Testis (tissue), 3 donors: Measurements from ENCODE around the gene PDXDC1. TPM values are rescaled to one million over a fixed set of nuclear protein-coding genes. Genes with fewer than 3 reads are reported as not detected.
"Not testable (repeated sequence)": the region's sequence is repeated elsewhere in the genome, so short reads cannot be mapped to it uniquely, and the experiment has no call there.

Experiments
- DNase-seq: peaks from one replicate; pipeline ENCODE4 v3.0.0-alpha.2; 2019
- H3K27ac ChIP-seq, 2 donors: fragments of 200-600 bp; sonication (generic); one replicate each; pipeline ENCODE4 v1.5.1; 2019
- H3K27me3 ChIP-seq: fragments of 200-600 bp; sonication (generic); one replicate; pipeline ENCODE4 v1.5.1; 2019
- H3K36me3 ChIP-seq: fragments of 200-600 bp; sonication (generic); one replicate; pipeline ENCODE4 v1.5.1; 2017; ENCODE audit warnings: low read depth; ENCODE audit errors: missing control alignments
- H3K4me1 ChIP-seq: fragments of 200-600 bp; sonication (generic); one replicate; pipeline ENCODE4 v1.5.1; 2019
- H3K4me3 ChIP-seq, 2 donors: fragments of 200-600 bp; sonication (generic); one replicate each; pipeline ENCODE4 v1.5.1; 2017 to 2019
- H3K9me3 ChIP-seq: fragments of 200-600 bp; sonication (generic); one replicate; pipeline ENCODE4 v1.5.1; 2017
- CTCF ChIP-seq, 3 experiments: fragments of 450-650 bp in 2 of 3; fragments of 200-600 bp in 1 of 3; sonication (generic) in 1 of 3; IDR thresholded peaks; one replicate each; pipeline ENCODE4 v1.5.1; 2016 to 2019; ENCODE audit warnings: antibody characterized with exemption in 3 of 3, mild to moderate bottlenecking in 2 of 3, moderate library complexity in 1 of 3
- WGBS, 2 donors: methylation state at CpG; one replicate each; pipeline ENCODE4 v1.1.5; 2018; 5-methylcytosine and 5-hydroxymethylcytosine counted together
- intact Hi-C: fragments of 100-400 bp; cut with DNase I; formaldehyde crosslinking; loops from one replicate; pipeline ENCODE4 v1.15.1; 2023; ENCODE audit warnings: low total_unique reads
- polyA plus RNA-seq: library from polyadenylated mRNA; stranded (reverse); fragments of 350-450 nt; fragmentation: Illumina TruSeq; extraction: RNeasy Lipid Tissue Mini Kit (QIAGEN cat#74804); gene quantifications from one replicate; pipeline ENCODE4 v1.2.3, GENCODE V29; 2014; ENCODE audit warnings: low read depth, low replicate concordance; ENCODE audit not compliant: insufficient read depth
- total RNA-seq, 2 donors: library from RNA; depleted of rRNA; stranded (reverse); fragments of >200 nt; gene quantifications; one replicate each; pipeline ENCODE4 v1.2.3, GENCODE V29; 2016

Gene PDXDC1
- total and polyA plus RNA-seq, 3 donors from 2014 or later = 171 to 257 (median 247) TPM

DNA sequence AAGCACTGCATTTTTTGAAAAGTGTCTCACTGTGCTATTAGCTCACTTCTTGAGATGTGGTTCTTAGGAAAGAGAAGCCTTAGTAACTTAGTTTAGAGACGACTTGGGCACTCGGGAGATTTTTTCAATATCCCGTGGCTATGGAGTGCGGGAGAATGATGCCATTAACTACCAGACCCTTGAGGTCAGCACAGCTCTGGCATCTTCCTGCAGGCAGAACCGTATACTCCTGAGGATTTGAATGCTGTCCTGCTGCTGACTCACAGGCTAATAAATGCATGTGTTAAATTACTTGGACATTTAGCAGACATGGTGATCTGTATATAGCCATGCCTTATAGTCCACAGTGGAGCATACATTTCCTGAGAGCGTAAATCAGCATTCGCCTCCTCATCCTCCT is 46.6 kb downstream of the PDXDC1 start:
- H3K36me3 ChIP-seq, H3K4me3 ChIP-seq, H3K9me3 ChIP-seq, H3K27ac ChIP-seq, intact Hi-C loops, DNase-seq, H3K27me3 ChIP-seq: not testable (repeated sequence)
- 83 to 87% methylated on average over 7 of the region's 7 CpGs for WGBS, 2 donors
- H3K4me1 ChIP-seq = peaks cover 21% of the 10 kb centered on the region

- H3K4me1 ChIP-seq = peaks cover 14% of the 10 kb centered on the region
- H3K36me3 ChIP-seq, intact Hi-C loops, H3K27me3 ChIP-seq, H3K9me3 ChIP-seq, H3K4me3 ChIP-seq, H3K27ac ChIP-seq: not testable (repeated sequence)
- DNase-seq = peak; percentile 50
- 45 to 67% methylated on average over 4 of the region's 4 CpGs for WGBS, 2 donors
- TF ChIP-seq CTCF (IDR thresholded peaks at IDR 0.05) = peak in 2 of 3 experiments; percentile 38 to 40
Measured at GRCh38 chr16:15022194-15022593, 47.4 kb downstream of the PDXDC1 start.

GRCh38 chr16:15023381-15024077 is 48.7 kb downstream of the PDXDC1 start:
- H3K36me3 ChIP-seq, H3K9me3 ChIP-seq, H3K27ac ChIP-seq, H3K27me3 ChIP-seq, DNase-seq, H3K4me3 ChIP-seq, intact Hi-C loops: not testable (repeated sequence)
- WGBS, 2 donors = 83 to 87% methylated on average over 13 of the region's 13 CpGs
- H3K4me1 ChIP-seq = peaks cover 16% of the 10 kb centered on the region

DNA sequence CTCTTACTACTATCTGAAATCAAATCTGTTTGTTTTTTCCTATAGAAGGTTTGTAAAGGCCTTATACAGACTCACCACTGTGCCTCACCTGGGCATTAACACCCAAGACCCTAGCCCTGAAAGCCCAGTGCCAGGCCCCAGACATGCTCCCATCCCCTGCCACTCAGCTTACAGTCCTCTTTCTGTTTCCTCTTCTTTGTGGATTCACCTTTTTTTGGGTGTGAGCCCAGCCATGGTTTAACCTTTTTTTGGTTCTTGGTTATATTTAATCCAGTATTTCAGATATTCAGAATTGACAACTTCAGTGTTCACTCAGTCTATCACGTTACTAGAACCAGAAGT is 50.0 kb downstream of the PDXDC1 start:
- not testable (repeated sequence) for DNase-seq, H3K36me3 ChIP-seq

DNA sequence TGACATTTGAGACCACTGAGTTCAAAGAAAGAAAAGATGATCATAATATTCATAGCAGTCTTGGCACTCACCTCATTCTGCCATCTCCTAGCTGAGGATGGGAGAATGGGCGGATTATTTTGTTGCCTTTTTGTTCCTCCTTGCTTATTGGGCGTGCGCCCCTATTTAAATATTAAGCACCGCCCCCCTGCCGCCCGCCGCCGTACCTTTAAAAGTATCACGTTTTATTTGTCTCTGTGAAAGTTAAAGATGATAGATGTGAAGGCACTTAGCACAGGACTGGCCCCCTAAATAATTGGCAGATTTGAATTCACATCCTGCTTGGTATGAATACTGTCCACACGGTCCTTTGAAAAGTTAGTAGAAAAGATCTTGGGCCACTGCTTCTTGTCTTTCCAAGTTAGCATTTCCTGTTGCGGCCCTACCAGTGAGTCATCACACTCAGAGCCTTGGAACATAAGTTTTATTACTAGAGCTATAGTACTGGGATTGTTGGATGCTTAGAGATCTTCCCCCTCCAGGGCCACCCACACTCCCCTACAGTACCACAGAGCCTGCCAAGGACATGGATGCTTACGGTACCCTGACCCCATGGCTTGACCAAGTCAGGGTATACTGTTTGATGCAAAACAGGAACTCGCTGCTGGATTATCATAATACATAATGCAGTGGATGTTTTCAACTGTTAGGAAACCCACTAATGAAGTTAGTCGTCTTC is 50.6 kb downstream of the PDXDC1 start:
- H3K27me3 ChIP-seq, H3K9me3 ChIP-seq, H3K36me3 ChIP-seq, intact Hi-C loops: not testable (repeated sequence)
- DNase-seq = peak; percentile 39
- WGBS, 2 donors = 61 to 64% methylated on average over 14 of the region's 14 CpGs
- peak overlapping the region in 1 of 2 donors; percentile 51 for H3K27ac ChIP-seq
- H3K4me1 ChIP-seq = peaks cover 21% of the 10 kb centered on the region
- H3K4me3 ChIP-seq = peak overlapping the region in 1 of 2 donors; percentile 5

More for the DNA sequence above, 50.0 kb downstream of the PDXDC1 start:
- H3K27me3 ChIP-seq, H3K9me3 ChIP-seq, H3K27ac ChIP-seq, intact Hi-C loops: not testable (repeated sequence)
- WGBS, 2 donors = 65 to 78% methylated on average over 1 of the region's 1 CpG
- peak overlapping the region in 1 of 2 donors; percentile 5 for H3K4me3 ChIP-seq
- H3K4me1 ChIP-seq = peaks cover 21% of the 10 kb centered on the region

DNA sequence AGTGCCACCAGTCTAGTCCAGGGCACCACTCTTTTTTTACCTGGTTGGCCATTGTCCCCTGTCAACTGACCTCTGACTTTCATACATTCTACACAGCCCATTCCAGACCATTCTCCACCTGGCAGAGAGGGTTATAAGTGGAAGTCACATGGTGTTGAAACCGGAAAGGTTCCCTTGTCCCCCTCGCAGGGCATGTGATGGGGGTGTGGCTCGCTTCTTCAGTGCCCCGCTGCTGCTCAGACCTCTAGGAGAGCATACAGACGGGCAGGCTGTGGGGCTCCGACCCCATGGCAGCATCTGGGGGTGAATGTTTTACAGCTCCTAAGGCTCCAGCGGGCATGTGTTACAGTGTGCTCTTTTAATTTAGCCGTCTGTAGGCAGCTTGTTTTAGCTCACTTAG is 52.2 kb downstream of the PDXDC1 start:
- 77 to 82% methylated on average over 4 to 8 of the region's 8 CpGs for WGBS, 2 donors
- H3K27me3 ChIP-seq, H3K4me3 ChIP-seq, H3K27ac ChIP-seq, H3K36me3 ChIP-seq, H3K9me3 ChIP-seq, DNase-seq, intact Hi-C loops: not testable (repeated sequence)
- H3K4me1 ChIP-seq = peaks cover 21% of the 10 kb centered on the region

GRCh38 chr16:15027503-15028344 is 52.9 kb downstream of the PDXDC1 start:
- WGBS, 2 donors = 73 to 78% methylated on average over 29 of the region's 29 CpGs
- H3K27me3 ChIP-seq, H3K9me3 ChIP-seq, H3K4me3 ChIP-seq, H3K36me3 ChIP-seq, intact Hi-C loops: not testable (repeated sequence)
- peak; percentile 58 for DNase-seq
- Histone ChIP-seq H3K4me1 (peaks cover 21% of the 10 kb centered on the region), H3K27ac (peak overlapping the region in 1 of 2 donors; percentile 26)

GRCh38 chr16:15028345-15028715 is 53.5 kb downstream of the PDXDC1 start:
- H3K27me3 ChIP-seq, DNase-seq, intact Hi-C loops, H3K4me3 ChIP-seq, H3K36me3 ChIP-seq, H3K9me3 ChIP-seq: not testable (repeated sequence)
- WGBS, 2 donors = 86 to 90% methylated on average over 6 of the region's 6 CpGs
- Histone ChIP-seq H3K27ac (peak overlapping the region in 1 of 2 donors; percentile 8), H3K4me1 (peaks cover 21% of the 10 kb centered on the region)

GRCh38 chr16:15028801-15029698 is 54.2 kb downstream of the PDXDC1 start:
- intact Hi-C loops, H3K27me3 ChIP-seq, H3K9me3 ChIP-seq, H3K4me3 ChIP-seq, DNase-seq, H3K36me3 ChIP-seq: not testable (repeated sequence)
- peaks cover 21% of the 10 kb centered on the region for H3K4me1 ChIP-seq
- H3K27ac ChIP-seq = peak overlapping the region in 1 of 2 donors; percentile 8
- WGBS, 2 donors = 79 to 81% methylated on average over 26 to 27 of the region's 27 CpGs

DNA sequence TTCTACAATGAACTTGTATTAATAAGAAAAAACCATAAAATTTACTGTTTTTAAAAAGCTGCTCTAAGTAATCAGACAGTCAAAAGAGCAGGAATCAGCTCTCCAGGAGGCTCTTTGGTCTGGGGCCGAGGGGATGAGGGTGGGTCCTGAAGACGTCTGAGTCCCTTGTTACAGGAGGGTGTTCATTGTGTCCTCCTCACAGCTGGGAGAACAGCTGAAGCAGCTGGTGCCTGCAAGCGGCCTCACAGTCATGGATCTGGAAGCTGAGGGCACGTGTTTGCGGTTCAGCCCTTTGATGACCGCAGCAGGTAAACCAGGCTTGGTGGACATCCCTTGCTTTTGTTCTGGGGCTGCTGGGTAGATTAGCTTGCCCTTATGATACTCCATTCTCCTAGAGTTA is 54.9 kb downstream of the PDXDC1 start:
- H3K36me3 ChIP-seq, H3K4me3 ChIP-seq, intact Hi-C loops, H3K9me3 ChIP-seq, DNase-seq, H3K27me3 ChIP-seq, H3K27ac ChIP-seq: not testable (repeated sequence)
- peaks cover 20% of the 10 kb centered on the region for H3K4me1 ChIP-seq
- 60 to 86% methylated on average over 6 of the region's 6 CpGs for WGBS, 2 donors
